ENCODE measurements around the gene MARCHF4. TPM values are rescaled to one million over a fixed set of nuclear protein-coding genes. Genes with fewer than 3 reads are reported as not detected.
"Not testable (repeated sequence)": the region's sequence is repeated elsewhere in the genome, so short reads cannot be mapped to it uniquely, and the experiment has no call there.

Gene MARCHF4
- total and polyA plus RNA-seq, 2 donors (not counting 3 experiments of a cell fraction or from before 2014, with no cell fraction given): 11.7 to 21.5 TPM

DNA sequence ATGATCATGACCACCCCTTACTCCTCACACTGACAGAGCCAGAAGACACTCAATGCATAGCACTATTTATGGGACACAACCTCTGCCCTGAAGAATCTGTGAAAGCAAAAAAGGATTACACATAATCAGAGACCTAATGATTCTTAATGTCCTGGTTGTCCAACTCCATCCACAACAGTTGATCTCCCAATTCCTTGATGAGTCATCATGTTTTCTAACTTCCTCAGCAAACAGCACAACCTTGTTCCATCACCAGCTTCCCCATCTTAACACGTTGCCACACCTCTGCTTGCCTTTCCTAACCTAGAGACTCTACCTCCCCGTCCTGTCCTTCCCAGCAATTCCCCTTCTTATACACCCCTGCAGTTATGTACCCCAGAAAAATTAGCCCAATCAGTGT, 13.2 kb upstream of the MARCHF4 start:
- H3K27me3 ChIP-seq (ENCODE audit: control insufficient read depth in 2 of 2, insufficient read depth in 2 of 2, low read length in 2 of 2): peaks cover 0 to 3% of the 10 kb centered on the region in 2 experiments
- ChIA-PET CTCF (no interaction called here), POLR2A (no interaction called here)
- TF ChIP-seq JUN (IDR thresholded peaks at IDR 0.05; ENCODE audit: borderline replicate concordance, insufficient read depth, insufficient read length, low read depth): peak; percentile 39
- TF ChIP-seq, protein P1, sequence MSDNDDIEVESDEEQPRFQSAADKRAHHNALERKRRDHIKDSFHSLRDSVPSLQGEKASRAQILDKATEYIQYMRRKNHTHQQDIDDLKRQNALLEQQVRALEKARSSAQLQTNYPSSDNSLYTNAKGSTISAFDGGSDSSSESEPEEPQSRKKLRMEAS (IDR thresholded peaks at IDR 0.05; ENCODE audit: insufficient read depth, insufficient read length): no peak
- no peaks in the 10 kb centered on the region for H3K79me2 ChIP-seq (ENCODE audit: control insufficient read depth, insufficient read depth, low read length)
- no peak overlapping the region for H3K4me2 ChIP-seq (ENCODE audit: insufficient read depth, low read length)
- no peak for FAIRE-seq
- no peaks in the 10 kb centered on the region for H3K9me3 ChIP-seq (replicated peaks; ENCODE audit: control insufficient read depth, insufficient read depth, low read length)
- dilution Hi-C loops (cut with MboI; ENCODE audit: extremely low pct_ligation_motif_present, low sequenced_read_pairs): no loop called here
- BruUV-seq (replicated peaks): no TSS peak
- no peaks in the 10 kb centered on the region for H4K20me1 ChIP-seq (replicated peaks; ENCODE audit: control insufficient read depth, extremely low read depth, insufficient read depth, low read length)
- no peak overlapping the region for H2AFZ ChIP-seq (ENCODE audit: low read depth, low read length)
- no peaks in the 10 kb centered on the region for H3K36me3 ChIP-seq (ENCODE audit: control insufficient read depth in 2 of 2, extremely low read depth in 1 of 2, insufficient read depth in 2 of 2, low read length in 2 of 2)
- no peak overlapping the region for H3K27ac ChIP-seq (ENCODE audit: insufficient read depth, low read depth, low read length)
- no peak for DNase-seq (ENCODE audit: low read depth, low spot score)
- H3K9me1 ChIP-seq (replicated peaks; ENCODE audit: control insufficient read depth, extremely low read depth, insufficient read depth, low read length): no peaks in the 10 kb centered on the region
- H3K4me3 ChIP-seq (replicated peaks in 1 of 3; ENCODE audit: insufficient read depth in 1 of 3, low read depth in 1 of 3, low read length in 3 of 3): no peak overlapping the region
- no peak overlapping the region for H3K9ac ChIP-seq (replicated peaks; ENCODE audit: extremely low read depth, insufficient read depth, low read length)
- no peaks in the 10 kb centered on the region for H3K4me1 ChIP-seq (ENCODE audit: control insufficient read depth, extremely low read depth, insufficient read depth, low read length)
- intact Hi-C loops (cut with micrococcal nuclease): no loop called here

GRCh38 chr2:216384409-216384808, 12.1 kb upstream of the MARCHF4 start:
- POLR2A ChIA-PET; H3K9ac ChIP-seq (replicated peaks; ENCODE audit: extremely low read depth, insufficient read depth, low read length); H3K27ac ChIP-seq (ENCODE audit: insufficient read depth, low read depth, low read length); H3K79me2 ChIP-seq (ENCODE audit: control insufficient read depth, insufficient read depth, low read length); intact Hi-C loops (cut with micrococcal nuclease); H3K36me3 ChIP-seq (ENCODE audit: control insufficient read depth in 2 of 2, extremely low read depth in 1 of 2, insufficient read depth in 2 of 2, low read length in 2 of 2); H3K9me3 ChIP-seq (replicated peaks; ENCODE audit: control insufficient read depth, insufficient read depth, low read length); BruUV-seq (replicated peaks); H3K4me2 ChIP-seq (ENCODE audit: insufficient read depth, low read length); H2AFZ ChIP-seq (ENCODE audit: low read depth, low read length); FAIRE-seq; DNase-seq (ENCODE audit: low read depth, low spot score); H4K20me1 ChIP-seq (replicated peaks; ENCODE audit: control insufficient read depth, extremely low read depth, insufficient read depth, low read length); CTCF ChIA-PET; H3K4me3 ChIP-seq (replicated peaks in 1 of 3; ENCODE audit: insufficient read depth in 1 of 3, low read depth in 1 of 3, low read length in 3 of 3); dilution Hi-C loops (cut with MboI; ENCODE audit: extremely low pct_ligation_motif_present, low sequenced_read_pairs); H3K27me3 ChIP-seq (ENCODE audit: control insufficient read depth in 2 of 2, insufficient read depth in 2 of 2, low read length in 2 of 2); H3K9me1 ChIP-seq (replicated peaks; ENCODE audit: control insufficient read depth, extremely low read depth, insufficient read depth, low read length); H3K4me1 ChIP-seq (ENCODE audit: control insufficient read depth, extremely low read depth, insufficient read depth, low read length): not testable (repeated sequence)

Measured in endothelial cell of umbilical vein (primary cell).